ENCODE measurements around the gene ZNF33B.
"Not testable (repeated sequence)": the region's sequence is repeated elsewhere in the genome, so short reads cannot be mapped to it uniquely, and the experiment has no call there.

ZNF33B gene

GRCh38 chr10:42638055-42638820 lies at the start of gene ZNF33B:
Gene ZNF33B, minus strand, starts transcription at chr10:42638570. Its CDS starts 1,642 bp downstream, at chr10:42636928.
- DNase-seq = peak; percentile 97
- H3K4me1 Mint-ChIP-seq = peaks cover 42% of the 10 kb centered on the region
- H3K36me3 Mint-ChIP-seq = peaks cover 30% of the 10 kb centered on the region
- peak within 1 kb of the TSS; percentile 99 for H3K27ac Mint-ChIP-seq
- no peaks in the 10 kb centered on the region for H3K27me3 Mint-ChIP-seq
- peak within 1 kb of the TSS; percentile 83 for H3K4me3 Mint-ChIP-seq
- CTCF ChIA-PET = no interaction called here
- H3K9me3 Mint-ChIP-seq = no peaks in the 10 kb centered on the region

- CTCF ChIA-PET = no interaction called here
- no peaks in the 10 kb centered on the region for H3K27me3 Mint-ChIP-seq
- no peak overlapping the region for H3K4me3 Mint-ChIP-seq
- H3K9me3 Mint-ChIP-seq = no peaks in the 10 kb centered on the region
- H3K27ac Mint-ChIP-seq = no peak overlapping the region
- peaks cover 3% of the 10 kb centered on the region for H3K4me1 Mint-ChIP-seq
- no peak for DNase-seq
- H3K36me3 Mint-ChIP-seq = no peaks in the 10 kb centered on the region
Measured at GRCh38 chr10:42684517-42684916, 46.1 kb upstream of the ZNF33B start.

GRCh38 chr10:42680267-42680666 lies 41.9 kb upstream of the ZNF33B start:
- DNase-seq = no peak
- Mint-ChIP-seq H3K9me3 (peaks cover 2% of the 10 kb centered on the region), H3K27me3 (no peaks in the 10 kb centered on the region), H3K36me3 (no peaks in the 10 kb centered on the region), H3K27ac (no peak overlapping the region), H3K4me3 (no peak overlapping the region), H3K4me1 (no peaks in the 10 kb centered on the region)
- CTCF ChIA-PET = no interaction called here

GRCh38 chr10:42665181-42665979 lies 27.0 kb upstream of the ZNF33B start:
- DNase-seq, CTCF ChIA-PET, H3K4me1 Mint-ChIP-seq, H3K9me3 Mint-ChIP-seq, H3K27me3 Mint-ChIP-seq, H3K4me3 Mint-ChIP-seq, H3K27ac Mint-ChIP-seq, H3K36me3 Mint-ChIP-seq: not testable (repeated sequence)

GRCh38 chr10:42654419-42654818 lies 16.0 kb upstream of the ZNF33B start:
- CTCF ChIA-PET = no interaction called here
- no peaks in the 10 kb centered on the region for H3K27me3 Mint-ChIP-seq
- peaks cover 7% of the 10 kb centered on the region for H3K4me1 Mint-ChIP-seq
- H3K27ac Mint-ChIP-seq = no peak overlapping the region
- no peaks in the 10 kb centered on the region for H3K36me3 Mint-ChIP-seq
- H3K9me3 Mint-ChIP-seq = peaks cover 4% of the 10 kb centered on the region
- DNase-seq = no peak
- H3K4me3 Mint-ChIP-seq = no peak overlapping the region

GRCh38 chr10:42652858-42653257 lies 14.5 kb upstream of the ZNF33B start:
- Mint-ChIP-seq H3K4me3 (no peak overlapping the region), H3K9me3 (peaks cover 4% of the 10 kb centered on the region), H3K27ac (no peak overlapping the region), H3K27me3 (no peaks in the 10 kb centered on the region), H3K4me1 (peaks cover 7% of the 10 kb centered on the region), H3K36me3 (no peaks in the 10 kb centered on the region)
- CTCF ChIA-PET = no interaction called here
- DNase-seq = no peak

GRCh38 chr10:42650374-42650773 lies 12.0 kb upstream of the ZNF33B start:
- DNase-seq = no peak
- no peaks in the 10 kb centered on the region for H3K27me3 Mint-ChIP-seq
- CTCF ChIA-PET = no interaction called here
- H3K36me3 Mint-ChIP-seq = no peaks in the 10 kb centered on the region
- H3K27ac Mint-ChIP-seq = no peak overlapping the region
- H3K4me3 Mint-ChIP-seq = no peak overlapping the region
- peaks cover 10% of the 10 kb centered on the region for H3K4me1 Mint-ChIP-seq
- H3K9me3 Mint-ChIP-seq = peaks cover 4% of the 10 kb centered on the region

- H3K27ac Mint-ChIP-seq = no peak overlapping the region
- H3K4me1 Mint-ChIP-seq = peaks cover 10% of the 10 kb centered on the region
- peaks cover 4% of the 10 kb centered on the region for H3K9me3 Mint-ChIP-seq
- no peak for DNase-seq
- H3K4me3 Mint-ChIP-seq = no peak overlapping the region
- CTCF ChIA-PET = no interaction called here
- H3K36me3 Mint-ChIP-seq = no peaks in the 10 kb centered on the region
- H3K27me3 Mint-ChIP-seq = no peaks in the 10 kb centered on the region
Measured at GRCh38 chr10:42648512-42648911, 10.1 kb upstream of the ZNF33B start.

GRCh38 chr10:42646687-42647640 lies 8.6 kb upstream of the ZNF33B start:
- Mint-ChIP-seq H3K36me3 (no peaks in the 10 kb centered on the region), H3K4me3 (no peak overlapping the region), H3K27ac (no peak overlapping the region), H3K4me1 (peaks cover 10% of the 10 kb centered on the region), H3K27me3 (no peaks in the 10 kb centered on the region), H3K9me3 (peaks cover 4% of the 10 kb centered on the region)
- no peak for DNase-seq
- CTCF ChIA-PET = no interaction called here

GRCh38 chr10:42646214-42646613 lies 7.8 kb upstream of the ZNF33B start:
- CTCF ChIA-PET = no interaction called here
- Mint-ChIP-seq H3K4me1 (peaks cover 10% of the 10 kb centered on the region), H3K27me3 (no peaks in the 10 kb centered on the region)

GRCh38 chr10:42645516-42645915 lies 7.1 kb upstream of the ZNF33B start:
- CTCF ChIA-PET = no interaction called here
- Mint-ChIP-seq H3K36me3 (no peaks in the 10 kb centered on the region), H3K4me1 (peaks cover 9% of the 10 kb centered on the region), H3K4me3 (no peak overlapping the region), H3K27me3 (no peaks in the 10 kb centered on the region), H3K9me3 (peaks cover 3% of the 10 kb centered on the region), H3K27ac (no peak overlapping the region)
- no peak for DNase-seq

More at GRCh38 chr10:42646214-42646613, 7.8 kb upstream of the ZNF33B start:
- Mint-ChIP-seq H3K4me3 (no peak overlapping the region), H3K9me3 (peaks cover 4% of the 10 kb centered on the region), H3K27ac (no peak overlapping the region), H3K36me3 (no peaks in the 10 kb centered on the region)
- no peak for DNase-seq

- Mint-ChIP-seq H3K9me3 (no peaks in the 10 kb centered on the region), H3K36me3 (no peaks in the 10 kb centered on the region), H3K4me3 (no peak overlapping the region), H3K27me3 (no peaks in the 10 kb centered on the region), H3K4me1 (peaks cover 5% of the 10 kb centered on the region), H3K27ac (no peak overlapping the region)
- DNase-seq = no peak
- CTCF ChIA-PET = no interaction called here
Measured at GRCh38 chr10:42645103-42645502, 6.7 kb upstream of the ZNF33B start.

- Mint-ChIP-seq H3K4me3 (no peak overlapping the region), H3K9me3 (no peaks in the 10 kb centered on the region), H3K4me1 (peaks cover 26% of the 10 kb centered on the region), H3K27me3 (no peaks in the 10 kb centered on the region), H3K27ac (no peak overlapping the region), H3K36me3 (peaks cover 13% of the 10 kb centered on the region)
- no peak for DNase-seq
- CTCF ChIA-PET = no interaction called here
Measured at GRCh38 chr10:42640610-42641229, 2.4 kb upstream of the ZNF33B start.

- Mint-ChIP-seq H3K4me1 (peaks cover 36% of the 10 kb centered on the region), H3K4me3 (peak overlapping the region; percentile 83), H3K27me3 (no peaks in the 10 kb centered on the region), H3K27ac (peak overlapping the region; percentile 99), H3K36me3 (peaks cover 26% of the 10 kb centered on the region), H3K9me3 (no peaks in the 10 kb centered on the region)
- CTCF ChIA-PET = no interaction called here
- DNase-seq = no peak
Measured at GRCh38 chr10:42638821-42639270, 476 bp upstream of the ZNF33B start.

All from activated naive CD4-positive, alpha-beta T cell treated with anti-CD3 and anti-CD28 coated beads, Interleukin-2, amount 10 ng/mL, durations not matched to agents 7 days and 5 days (primary cell).